Putamen (tissue), 1 donor: ENCODE results near the gene TLR8.

ENCODE experiments used
- DNase-seq: peaks from one replicate; pipeline ENCODE4 v3.0.0-alpha.2; 2016; ENCODE audit warnings: low spot score

The TLR8 gene

DNA sequence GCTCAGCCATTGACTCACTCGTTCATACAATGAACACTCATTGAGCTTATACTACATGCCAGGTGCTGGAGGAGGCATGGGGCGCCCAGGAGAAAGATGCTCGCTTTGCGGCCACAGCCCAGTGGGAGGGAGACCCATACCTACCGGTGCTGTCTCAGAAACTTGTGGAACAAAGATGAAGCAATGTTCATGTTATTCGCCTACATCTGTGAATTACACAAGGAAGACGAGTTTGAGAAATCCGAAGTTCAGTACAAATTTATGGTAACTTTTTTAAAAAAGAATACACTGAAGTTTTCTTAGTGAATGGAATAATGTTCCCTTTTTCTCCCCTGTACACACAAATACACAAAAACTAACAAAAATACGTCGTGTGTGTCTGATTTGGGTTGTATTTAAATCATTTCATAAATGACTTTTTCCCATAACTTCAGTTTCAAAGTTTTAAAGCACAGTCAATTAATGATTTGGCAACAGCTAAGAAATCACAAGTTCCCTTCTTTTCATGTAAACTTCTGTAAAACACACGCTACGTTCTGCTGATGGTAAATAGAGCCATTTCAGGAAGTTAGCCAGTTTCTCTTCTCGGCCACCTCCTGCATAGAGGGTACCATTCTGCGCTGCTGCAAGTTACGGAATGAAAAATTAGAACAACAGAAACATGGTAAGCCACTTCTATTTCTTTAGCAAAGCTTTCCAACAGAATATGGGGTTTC lies at the start of gene TLR8:
TLR8 (plus strand) TSS at position 575 of the 716 bp plus-strand sequence; CDS start at position 662, 87 bp downstream.
- no peak for DNase-seq

DNA sequence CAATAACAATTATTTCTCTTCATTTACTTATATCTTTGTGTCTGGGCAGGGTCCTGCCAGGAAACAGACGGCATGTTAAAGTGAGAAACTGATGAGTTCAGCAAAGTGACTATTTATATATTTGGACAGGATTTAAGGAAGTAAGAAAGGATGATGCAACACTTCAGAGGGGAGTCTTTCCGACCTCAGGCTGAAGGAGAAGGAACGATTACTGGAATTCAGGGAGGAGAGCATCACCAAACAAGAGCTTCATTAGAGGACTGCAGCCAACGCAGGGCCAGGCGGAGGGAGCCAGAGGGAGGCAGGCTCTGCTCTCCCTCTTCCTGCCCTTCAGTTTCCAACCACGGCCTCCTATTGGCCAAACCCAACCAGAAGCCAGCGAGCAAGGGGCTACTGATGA lies 41.1 kb upstream of the TLR8 start:
- no peak for DNase-seq

DNA sequence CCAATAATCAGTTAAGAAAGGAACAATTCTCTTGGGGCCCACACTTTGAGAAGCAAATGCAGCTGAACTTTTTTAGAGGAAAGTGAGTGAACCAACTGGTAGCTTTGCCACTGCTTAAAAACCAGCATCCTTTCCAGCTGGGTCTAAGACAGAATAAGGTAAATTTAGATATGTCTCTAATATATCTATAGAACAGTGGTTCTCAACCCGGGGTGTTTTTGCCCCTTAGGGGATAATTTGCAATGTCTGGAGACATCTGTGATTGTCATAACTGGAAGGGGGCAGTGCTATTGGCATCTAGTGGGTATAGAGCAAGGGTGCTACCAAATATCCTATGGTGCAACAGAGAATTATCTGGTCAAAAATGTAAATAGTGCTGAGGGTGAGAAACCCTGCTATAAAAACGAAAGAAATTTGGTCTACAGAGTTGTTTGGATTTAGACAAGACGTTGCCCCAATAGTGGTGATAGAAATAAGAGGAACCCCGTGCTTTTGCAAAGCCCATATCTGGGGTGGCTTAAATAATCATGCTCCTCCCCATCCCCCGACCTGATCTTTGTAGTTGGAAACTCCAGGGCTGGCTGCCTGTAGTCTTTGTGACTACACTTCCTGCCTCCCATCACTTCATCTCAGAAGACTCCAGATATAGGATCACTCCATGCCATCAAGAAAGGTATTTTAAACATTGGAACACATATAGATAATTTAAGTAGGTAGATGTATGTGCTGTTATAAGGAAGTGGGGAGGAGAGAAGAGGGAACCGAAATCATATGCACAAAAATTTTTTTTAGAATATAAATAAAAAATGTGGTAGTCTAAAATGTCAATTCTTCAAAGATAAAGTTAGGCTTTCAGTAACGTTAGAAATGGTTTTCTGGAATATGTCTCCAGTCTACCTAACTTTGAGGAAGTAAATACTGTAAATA lies 39.7 kb upstream of the TLR8 start, which contains the start of gene TLR7:
TLR7 (plus strand) TSS at position 622 of the 927 bp plus-strand sequence. CDS start 507 bp downstream, outside the sequence.
- DNase-seq, result no peak

DNA sequence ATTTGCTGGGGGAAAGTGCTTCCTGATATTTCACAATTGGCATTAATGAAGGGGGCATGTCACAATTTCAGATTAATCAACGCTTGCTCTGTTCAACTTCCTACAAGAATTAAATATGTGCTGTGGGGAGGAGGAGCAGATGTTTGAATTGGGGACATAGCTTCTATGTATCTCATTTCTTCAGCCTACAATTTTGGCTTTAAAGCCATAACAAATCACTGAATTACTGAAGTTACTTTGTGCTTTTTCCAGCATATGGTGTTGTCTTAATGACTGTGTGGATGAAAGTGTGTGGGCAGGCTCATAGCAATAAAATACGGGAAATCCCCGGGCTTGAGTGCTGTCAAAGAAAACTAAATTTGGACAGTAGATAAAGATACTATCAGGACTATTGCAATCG lies 38.7 kb upstream of the TLR8 start:
- no peak for DNase-seq

DNA sequence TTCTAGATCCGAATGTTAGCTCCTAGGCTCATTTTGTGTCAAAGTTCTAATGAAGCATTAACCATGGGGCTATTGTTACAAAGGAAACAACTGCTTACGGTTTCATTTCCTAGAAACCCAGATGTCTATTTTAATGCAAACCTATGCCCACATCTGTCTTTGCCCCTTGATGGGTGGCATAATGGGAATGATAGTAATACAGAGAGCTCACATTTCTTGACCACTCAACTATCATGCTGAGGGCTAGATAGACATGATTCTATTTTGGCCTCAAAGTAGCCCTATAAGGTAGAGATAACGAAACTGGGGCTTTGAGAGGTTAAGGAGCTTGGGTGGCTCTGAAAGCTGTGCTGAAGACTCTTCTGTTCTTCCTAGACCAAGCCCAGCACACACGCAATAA lies 37.7 kb upstream of the TLR8 start:
- no peak for DNase-seq

DNA sequence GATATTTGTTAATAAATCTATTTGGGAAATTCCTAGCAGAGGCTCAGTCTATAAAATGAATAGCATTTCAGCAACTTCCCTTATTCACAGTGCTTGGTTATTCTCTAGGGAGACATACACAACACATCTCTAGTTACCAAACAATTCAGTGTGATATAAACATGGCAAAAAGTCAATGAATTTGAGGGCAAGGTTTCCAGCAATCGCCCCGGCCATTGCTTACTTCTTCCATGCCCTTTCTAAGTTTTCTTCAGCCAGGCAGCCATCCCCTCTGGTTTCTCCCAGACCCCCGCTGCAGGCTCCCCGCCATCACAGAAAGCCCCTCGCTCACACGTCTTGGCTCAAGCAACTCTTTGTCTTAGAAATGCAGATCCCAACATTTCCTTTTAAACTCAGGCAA lies 35.2 kb upstream of the TLR8 start:
- no peak for DNase-seq

DNA sequence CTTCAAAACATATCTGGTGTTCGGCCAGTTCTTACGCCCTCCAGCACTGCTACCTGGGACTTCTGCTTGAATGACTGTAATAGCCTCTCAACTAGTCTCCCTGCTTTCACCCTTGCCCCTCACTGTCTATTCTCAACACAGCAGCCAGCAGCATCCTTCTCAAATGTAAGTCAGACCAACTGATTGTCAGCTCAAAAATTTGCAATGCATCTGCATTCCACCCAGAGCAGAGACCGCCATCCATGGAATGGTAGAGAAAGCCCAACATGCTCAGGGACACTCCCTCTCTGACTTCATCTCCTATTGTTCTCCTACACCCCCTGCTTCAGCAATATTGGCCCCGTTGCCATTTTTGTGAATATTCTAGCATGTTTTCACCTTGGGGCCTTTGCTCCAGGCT lies 33.7 kb upstream of the TLR8 start:
- DNase-seq, result no peak

DNA sequence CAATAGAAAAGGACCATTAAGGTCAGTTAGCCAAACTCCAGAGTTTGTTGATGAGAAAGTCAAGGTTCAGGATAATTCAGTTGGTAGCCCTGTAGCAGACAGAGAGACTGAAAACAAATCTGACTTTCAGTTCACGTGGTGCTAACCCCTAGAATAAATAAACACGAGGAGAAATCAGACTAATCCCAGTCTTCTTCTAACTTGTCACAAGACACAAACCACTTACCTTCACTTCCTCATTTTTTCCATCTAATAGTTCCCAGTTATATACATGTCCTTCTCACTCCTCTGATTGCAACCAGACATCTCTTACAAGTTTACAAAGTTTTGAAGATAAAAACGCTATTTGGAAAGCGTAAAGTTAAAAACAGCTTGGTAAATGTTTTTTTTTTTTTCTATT lies 31.8 kb upstream of the TLR8 start:
- DNase-seq, result no peak

DNA sequence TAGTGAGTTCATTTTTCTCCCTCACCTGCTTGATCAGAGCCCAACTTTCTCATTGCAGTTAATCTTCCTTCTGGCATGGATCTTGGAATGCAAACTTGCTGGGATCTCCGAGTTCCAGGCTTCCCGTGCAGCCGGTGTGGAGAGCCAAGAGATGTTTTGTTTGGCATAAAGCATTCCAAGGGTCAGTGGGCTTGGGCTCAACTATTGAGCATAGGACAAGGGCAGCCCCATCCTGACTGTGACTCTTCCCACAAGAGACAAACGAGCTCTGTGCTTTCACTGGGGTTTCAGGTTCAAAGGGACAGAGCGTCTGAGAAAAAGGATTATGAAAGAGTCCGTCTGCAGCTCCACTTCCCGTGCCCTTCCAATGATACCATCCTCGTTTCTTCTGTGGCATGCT lies 29.0 kb upstream of the TLR8 start:
- no peak for DNase-seq

DNA sequence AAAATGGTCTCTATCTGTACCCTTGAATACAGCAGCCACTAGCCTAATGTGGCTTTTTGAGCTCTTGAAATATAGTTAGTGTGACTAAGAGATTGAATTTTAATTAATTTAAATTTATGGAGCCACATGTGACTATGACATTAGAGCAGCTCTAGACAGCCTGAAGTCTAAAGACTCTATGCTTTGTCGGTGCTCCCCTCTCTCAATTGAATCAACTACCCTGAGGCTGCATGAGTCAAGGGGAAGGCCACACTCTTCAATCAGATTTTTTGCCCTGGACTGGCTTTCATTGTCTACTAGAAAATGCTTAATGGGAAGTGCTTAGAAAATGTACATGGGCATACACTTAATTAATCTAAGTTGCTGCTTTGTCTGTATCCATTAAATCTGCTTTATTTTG lies 27.9 kb upstream of the TLR8 start:
- DNase-seq, result no peak

DNA sequence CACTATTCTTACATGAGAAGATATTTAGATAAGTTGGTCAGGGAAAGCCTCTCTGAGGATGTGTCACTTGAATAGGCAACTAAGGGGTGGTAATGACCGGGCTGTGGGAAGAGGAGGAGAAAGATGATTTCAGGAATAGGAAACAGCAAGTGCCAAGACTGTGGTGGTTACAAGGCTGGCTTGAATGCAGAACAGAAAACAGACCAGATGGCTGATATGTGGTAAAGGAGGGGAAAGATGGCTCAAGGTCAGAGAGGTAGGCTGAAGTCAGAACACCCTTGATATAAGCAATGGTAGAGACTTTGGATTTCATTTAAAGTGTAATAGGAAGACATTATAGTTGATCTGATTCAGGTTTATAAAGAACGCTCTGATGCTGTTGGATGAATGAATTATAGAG lies 24.5 kb upstream of the TLR8 start:
- no peak for DNase-seq

DNA sequence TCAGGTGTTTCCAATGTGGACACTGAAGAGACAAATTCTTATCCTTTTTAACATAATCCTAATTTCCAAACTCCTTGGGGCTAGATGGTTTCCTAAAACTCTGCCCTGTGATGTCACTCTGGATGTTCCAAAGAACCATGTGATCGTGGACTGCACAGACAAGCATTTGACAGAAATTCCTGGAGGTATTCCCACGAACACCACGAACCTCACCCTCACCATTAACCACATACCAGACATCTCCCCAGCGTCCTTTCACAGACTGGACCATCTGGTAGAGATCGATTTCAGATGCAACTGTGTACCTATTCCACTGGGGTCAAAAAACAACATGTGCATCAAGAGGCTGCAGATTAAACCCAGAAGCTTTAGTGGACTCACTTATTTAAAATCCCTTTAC lies 20.9 kb upstream of the TLR8 start:
- no peak for DNase-seq

DNA sequence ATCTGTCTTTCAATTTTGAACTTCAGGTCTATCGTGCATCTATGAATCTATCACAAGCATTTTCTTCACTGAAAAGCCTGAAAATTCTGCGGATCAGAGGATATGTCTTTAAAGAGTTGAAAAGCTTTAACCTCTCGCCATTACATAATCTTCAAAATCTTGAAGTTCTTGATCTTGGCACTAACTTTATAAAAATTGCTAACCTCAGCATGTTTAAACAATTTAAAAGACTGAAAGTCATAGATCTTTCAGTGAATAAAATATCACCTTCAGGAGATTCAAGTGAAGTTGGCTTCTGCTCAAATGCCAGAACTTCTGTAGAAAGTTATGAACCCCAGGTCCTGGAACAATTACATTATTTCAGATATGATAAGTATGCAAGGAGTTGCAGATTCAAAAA lies 19.9 kb upstream of the TLR8 start:
- no peak for DNase-seq

DNA sequence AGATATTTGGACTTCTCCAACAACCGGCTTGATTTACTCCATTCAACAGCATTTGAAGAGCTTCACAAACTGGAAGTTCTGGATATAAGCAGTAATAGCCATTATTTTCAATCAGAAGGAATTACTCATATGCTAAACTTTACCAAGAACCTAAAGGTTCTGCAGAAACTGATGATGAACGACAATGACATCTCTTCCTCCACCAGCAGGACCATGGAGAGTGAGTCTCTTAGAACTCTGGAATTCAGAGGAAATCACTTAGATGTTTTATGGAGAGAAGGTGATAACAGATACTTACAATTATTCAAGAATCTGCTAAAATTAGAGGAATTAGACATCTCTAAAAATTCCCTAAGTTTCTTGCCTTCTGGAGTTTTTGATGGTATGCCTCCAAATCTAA lies 19.3 kb upstream of the TLR8 start:
- no peak for DNase-seq

DNA sequence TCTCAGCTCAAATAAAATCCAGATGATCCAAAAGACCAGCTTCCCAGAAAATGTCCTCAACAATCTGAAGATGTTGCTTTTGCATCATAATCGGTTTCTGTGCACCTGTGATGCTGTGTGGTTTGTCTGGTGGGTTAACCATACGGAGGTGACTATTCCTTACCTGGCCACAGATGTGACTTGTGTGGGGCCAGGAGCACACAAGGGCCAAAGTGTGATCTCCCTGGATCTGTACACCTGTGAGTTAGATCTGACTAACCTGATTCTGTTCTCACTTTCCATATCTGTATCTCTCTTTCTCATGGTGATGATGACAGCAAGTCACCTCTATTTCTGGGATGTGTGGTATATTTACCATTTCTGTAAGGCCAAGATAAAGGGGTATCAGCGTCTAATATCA lies 18.7 kb upstream of the TLR8 start:
- no peak for DNase-seq

DNA sequence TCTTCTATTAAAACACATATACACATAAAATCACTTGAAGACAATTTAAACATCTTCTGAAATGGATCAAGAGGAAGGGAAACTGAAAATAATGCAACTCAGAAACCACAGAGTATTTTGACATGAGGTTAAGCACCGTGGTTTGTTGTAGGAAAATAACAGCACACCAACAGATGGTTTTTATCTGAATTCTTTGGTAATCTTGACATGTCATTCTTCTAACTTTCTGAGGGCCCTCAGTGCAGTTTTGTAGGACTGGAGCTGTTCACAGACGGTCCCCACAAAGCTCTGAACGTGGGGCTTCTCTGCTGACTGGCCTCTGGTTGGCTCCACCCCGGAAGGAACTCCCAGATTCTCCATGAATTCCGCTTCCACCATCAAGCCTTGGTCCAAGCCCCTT lies 16.0 kb upstream of the TLR8 start:
- no peak for DNase-seq

DNA sequence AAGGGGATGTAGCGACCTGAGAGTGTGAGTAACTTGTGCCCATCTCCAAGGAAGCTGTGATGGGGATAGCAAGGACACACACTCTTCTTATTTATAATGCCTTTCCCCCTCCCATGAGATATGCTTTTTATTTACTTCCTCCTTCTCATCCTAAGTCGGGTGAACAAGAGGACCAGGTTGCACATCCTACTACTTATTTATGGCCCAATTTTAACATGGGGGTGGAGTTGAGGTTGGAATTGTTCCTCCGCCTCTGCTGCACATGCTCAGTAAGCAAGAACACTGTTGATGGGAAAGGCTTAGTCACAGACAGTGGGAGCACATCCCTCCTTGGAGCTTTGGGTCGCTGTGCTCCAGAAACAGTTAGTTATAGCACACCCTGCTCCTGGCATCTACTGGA lies 15.2 kb upstream of the TLR8 start:
- no peak for DNase-seq

DNA sequence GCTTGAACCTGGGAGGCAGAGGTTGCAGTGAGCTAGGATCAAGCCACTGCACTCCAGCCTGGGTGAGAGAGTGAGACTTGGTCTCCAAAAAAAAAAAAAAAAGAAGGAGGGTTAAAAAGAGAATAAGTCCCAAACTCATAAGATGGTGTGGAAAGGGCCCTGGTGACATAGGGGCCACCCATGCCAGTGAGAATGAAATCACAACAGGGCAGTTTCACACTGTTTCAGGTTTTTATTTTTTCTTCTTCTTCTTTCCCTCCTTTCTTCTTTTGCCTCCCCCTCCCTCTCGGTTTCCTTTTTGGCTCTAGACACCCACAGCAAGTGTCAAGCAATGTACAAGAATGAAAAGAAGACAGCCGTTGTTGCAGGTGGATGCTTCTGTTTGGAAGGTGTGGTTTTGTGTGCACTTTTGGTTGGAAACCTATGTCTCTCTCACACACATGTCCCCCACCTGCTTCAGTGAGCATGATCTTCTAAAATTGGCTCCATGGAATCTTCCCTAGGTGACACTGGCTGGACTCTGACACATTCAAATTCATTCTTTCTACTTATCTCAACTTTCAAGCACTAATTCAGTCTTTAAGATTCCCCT lies 14.4 kb upstream of the TLR8 start:
- no peak for DNase-seq

DNA sequence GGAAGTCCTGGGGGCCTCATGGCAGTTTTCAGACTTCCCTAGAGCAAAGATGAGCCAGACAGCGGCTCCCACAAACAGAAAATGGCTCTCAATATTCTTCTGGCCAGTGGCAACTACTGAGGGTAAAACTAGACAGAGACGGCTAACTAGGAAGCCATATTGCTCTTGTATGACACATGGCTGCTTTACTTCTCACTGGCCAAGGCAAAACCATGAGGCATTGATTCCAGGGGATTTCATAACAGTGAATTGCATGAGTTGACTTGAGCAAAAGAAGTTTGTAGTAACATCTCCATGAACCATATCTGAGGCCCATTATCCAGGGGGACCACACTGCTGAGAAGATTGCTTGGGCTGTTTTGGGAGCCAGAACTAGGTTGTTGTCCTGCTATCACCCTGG lies 13.7 kb upstream of the TLR8 start:
- DNase-seq, result no peak

DNA sequence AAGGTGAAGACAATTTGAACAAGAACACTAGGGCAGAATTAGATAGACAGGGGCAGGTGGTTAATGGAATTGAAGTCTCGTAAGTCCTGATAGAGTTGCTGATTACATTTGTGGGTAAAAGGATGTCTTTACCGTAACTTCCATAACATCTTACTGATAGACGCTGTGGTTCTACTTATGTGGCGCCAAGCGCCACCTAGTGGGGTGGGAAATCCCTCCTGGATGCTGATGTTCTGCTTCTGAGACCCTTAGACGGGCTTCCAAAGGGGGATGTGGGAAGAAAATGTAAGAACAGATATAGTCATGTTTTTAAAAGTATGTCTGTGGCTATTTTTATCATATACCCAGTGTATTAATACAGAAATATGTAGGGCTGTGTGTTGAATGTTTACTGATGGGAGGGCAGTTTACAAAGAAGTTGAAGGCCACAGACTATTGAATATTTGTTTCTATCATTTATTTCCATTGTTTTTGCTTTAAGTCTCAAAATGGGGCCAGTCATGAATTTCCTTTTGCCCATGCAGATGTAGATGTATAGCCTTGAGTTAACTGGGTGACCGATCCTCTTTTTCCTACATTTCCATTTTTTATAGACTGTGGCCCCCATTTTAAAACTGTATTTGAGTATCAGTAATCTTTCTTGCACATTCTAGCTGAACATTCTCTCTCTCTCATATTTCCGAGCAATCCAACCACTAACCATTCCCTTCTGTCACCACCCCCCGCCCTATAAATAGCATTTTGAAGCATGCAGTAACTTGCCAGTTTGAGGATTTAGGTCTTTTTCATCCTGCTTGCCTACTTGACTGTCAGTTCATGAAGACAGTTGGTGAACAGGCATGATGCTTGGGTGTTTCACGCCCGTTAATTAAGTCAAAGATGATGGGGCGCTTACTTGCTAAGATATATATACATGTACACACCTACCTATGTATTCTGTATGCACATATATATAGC lies 12.1 kb upstream of the TLR8 start:
- DNase-seq, result no peak

DNA sequence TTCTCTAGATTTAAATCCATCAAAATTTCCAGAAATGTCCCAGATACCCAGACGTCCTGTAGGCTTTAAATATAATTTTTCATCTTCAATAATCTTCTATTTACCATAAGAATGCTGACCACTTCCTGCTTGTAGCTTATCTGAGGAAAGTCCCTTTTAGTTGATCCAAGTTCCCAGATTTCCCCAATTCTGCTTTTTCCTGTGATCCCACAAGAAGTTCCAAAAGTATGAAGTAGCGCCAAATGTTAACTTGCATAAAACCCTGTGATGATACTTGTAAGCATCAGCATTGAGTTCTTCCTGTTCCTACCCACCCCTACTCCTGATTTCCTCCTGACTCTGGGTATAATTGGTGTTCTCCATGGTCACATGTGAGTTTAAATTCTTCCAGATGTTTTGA lies 10.6 kb upstream of the TLR8 start:
- no peak for DNase-seq

DNA sequence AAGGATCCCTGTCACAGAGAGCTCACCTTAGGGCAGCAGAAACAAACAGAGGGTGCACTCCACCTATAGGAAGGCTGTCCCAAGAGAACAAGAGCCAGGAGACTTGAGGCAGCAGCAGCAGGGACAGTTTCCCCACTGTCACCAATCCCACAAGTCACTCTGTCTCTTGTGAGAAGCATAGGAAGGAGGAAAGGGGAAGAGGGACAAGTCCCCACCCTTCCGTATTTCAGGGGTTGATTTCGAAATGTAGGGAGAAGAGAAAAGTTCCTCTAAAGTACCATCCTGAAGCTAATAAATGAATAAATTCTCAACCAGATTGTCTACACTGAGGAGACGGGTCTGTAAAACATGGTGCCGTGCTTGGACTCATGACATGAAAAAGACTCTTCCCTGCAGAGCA lies 9.5 kb upstream of the TLR8 start:
- DNase-seq, result no peak
